Panc1 (cell line): ENCODE results near the gene CSF1R. TPM values are rescaled to one million over a fixed set of nuclear protein-coding genes. Genes with fewer than 3 reads are reported as not detected.

Experiments
- ATAC-seq: fragments of 200-7000 bp; cut with Tn5 transposase; 2 replicates; pipeline ENCODE4 v1.9.1; 2020; ENCODE audit warnings: mild to moderate bottlenecking, moderate library complexity
- BruUV-seq: library from RNA; stranded (reverse); fragments of 400-500 nt; replicated peaks from 2 replicates; lab custom pipeline; 2021; lab: Mats Ljungman, UMichigan
- CTCF ChIA-PET: fragments of 300-600 bp; sonication (Branson Sonifier 250); formaldehyde crosslinking; loops from one replicate; lab custom pipeline; 2022; ENCODE audit warnings: antibody characterized with exemption; lab: Charles Lee
- POLR2A ChIA-PET: fragments of 300-600 bp; sonication (Branson Sonifier 250); formaldehyde crosslinking; loops from one replicate; lab custom pipeline; 2022; ENCODE audit warnings: antibody characterized with exemption; lab: Charles Lee
- DNase-seq: peaks from one replicate; pipeline ENCODE4 v3.0.0-alpha.2; 2010; ENCODE audit warnings: low read depth, low spot score
- H3K27ac ChIP-seq: 2 replicates; pipeline ENCODE4 v1.5.1; 2011; ENCODE audit warnings: mild to moderate bottlenecking, low read length, inconsistent platforms
- H3K27me3 ChIP-seq: fragments of 200-500 bp; sonication (Bioruptor generic); 2 replicates; pipeline ENCODE4 v1.6.0; 2014; ENCODE audit warnings: low read length, inconsistent platforms; ENCODE audit not compliant: control insufficient read depth, insufficient read depth
- H3K36me3 ChIP-seq: fragments of 200-500 bp; sonication (Bioruptor generic); 2 replicates; pipeline ENCODE4 v1.5.1; 2014; ENCODE audit warnings: inconsistent platforms, mild to moderate bottlenecking, low read length, moderate library complexity; ENCODE audit not compliant: control insufficient read depth, insufficient read depth
- H3K4me1 ChIP-seq: 2 replicates; pipeline ENCODE4 v1.5.1; 2011; ENCODE audit warnings: inconsistent platforms, mild to moderate bottlenecking, low read length, moderate library complexity; ENCODE audit not compliant: control insufficient read depth, insufficient read depth
- H3K4me3 ChIP-seq, 2 experiments: 2 replicates each; pipeline ENCODE4 v1.5.1; 2011 to 2012; ENCODE audit warnings: low read depth in 2 of 2, low read length in 2 of 2, mild to moderate bottlenecking in 2 of 2, inconsistent platforms in 1 of 2, moderate library complexity in 1 of 2
- H3K9me3 ChIP-seq: fragments of 200-500 bp; sonication (Bioruptor generic); 2 replicates; pipeline ENCODE4 v1.5.1; 2014; ENCODE audit warnings: low read depth, mild to moderate bottlenecking, inconsistent platforms, low read length, moderate library complexity; ENCODE audit not compliant: control insufficient read depth, insufficient read depth
- CTCF ChIP-seq: fragments of 450-650 bp; IDR thresholded peaks from 2 replicates; pipeline ENCODE4 v1.5.1; 2017; ENCODE audit warnings: mild to moderate bottlenecking
- POLR2AphosphoS5 ChIP-seq: IDR thresholded peaks from 2 replicates; pipeline ENCODE4 v1.6.1; 2012; ENCODE audit warnings: mild to moderate bottlenecking, low read depth, low read length, moderate library complexity
- SIN3A ChIP-seq: IDR thresholded peaks from 2 replicates; pipeline ENCODE4 v1.6.1; 2012; ENCODE audit warnings: low read depth, mild to moderate bottlenecking, low read length, moderate library complexity, borderline replicate concordance; ENCODE audit not compliant: insufficient read depth
- TCF7L2 ChIP-seq: IDR thresholded peaks from 2 replicates; pipeline ENCODE4 v1.6.1; 2011; ENCODE audit warnings: mild to moderate bottlenecking, low read depth, low read length, inconsistent platforms
- in situ Hi-C: cut with HindIII; loops from 2 replicates; pipeline ENCODE4 v1.10.0; 2016; ENCODE audit warnings: low sequenced_read_pairs, low pct_unique_long_range_greater_than_20kb
- intact Hi-C: fragments of 100-400 bp; cut with micrococcal nuclease; formaldehyde crosslinking; loops from one replicate; pipeline ENCODE4 v1.10.0; 2022; ENCODE audit not compliant: unreplicated experiment
- total RNA-seq: library from RNA; stranded (reverse); gene quantifications from one replicate; pipeline ENCODE4 v1.2.1, GENCODE V29; 2021; ENCODE audit not compliant: unreplicated experiment
- TF ChIP-seq, protein P1 (sequence below), 2 experiments: IDR thresholded peaks; 2 replicates each; pipeline ENCODE4 v1.6.1; 2011 to 2012; ENCODE audit warnings: low read depth in 2 of 2, control low read depth in 1 of 2, low read length in 1 of 2, mild to moderate bottlenecking in 1 of 2, moderate library complexity in 1 of 2; ENCODE audit not compliant: insufficient read depth in 1 of 2

The CSF1R gene
- total RNA-seq, 1 experiment from 2014 or later = 0.05 TPM

DNA sequence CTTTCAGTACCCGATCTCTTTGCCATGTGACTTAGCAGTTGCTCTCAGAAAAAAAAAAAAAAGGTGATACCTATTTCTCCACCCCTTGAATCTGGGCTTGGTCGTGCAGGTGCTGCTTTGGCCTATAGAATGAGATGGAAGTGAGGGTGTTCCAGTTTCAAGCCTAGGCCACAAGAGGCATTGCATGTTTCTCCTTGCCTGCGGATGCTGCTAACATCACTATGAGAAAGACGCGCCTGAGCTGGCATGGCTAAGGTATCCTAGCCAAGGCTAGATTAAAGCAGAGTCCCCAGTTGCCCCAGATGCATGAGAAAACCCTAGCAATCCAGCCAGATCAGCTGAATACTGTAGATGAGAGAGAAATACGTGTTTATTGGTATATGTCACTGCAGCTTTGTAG is 14.7 kb upstream of the CSF1R start:
- in situ Hi-C loops = no loop called here
- no peak overlapping the region for H3K27ac ChIP-seq
- ChIA-PET POLR2A (interaction anchor here (0.7 kb wide), 1 partner anchor 207 kb away, joined by 6 read pairs; no protein-coding TSS in a partner anchor), CTCF (interaction anchor here (0.7 kb wide), 1 partner anchor 50 kb away, joined by 3 read pairs; no protein-coding TSS in a partner anchor)
- no peaks in the 10 kb centered on the region for H3K36me3 ChIP-seq
- H3K4me3 ChIP-seq = no peak overlapping the region
- DNase-seq (no peak), ATAC-seq (peak; percentile 54; the same call in 1 of the 2 replicates)
- intact Hi-C loops = no loop called here
- no peaks in the 10 kb centered on the region for H3K9me3 ChIP-seq
- BruUV-seq = no TSS peak
- TF ChIP-seq POLR2AphosphoS5 = no peak
- no peak for TF ChIP-seq CTCF
- TF ChIP-seq SIN3A = no peak
- TF ChIP-seq TCF7L2 = no peak
- TF ChIP-seq, protein P1, sequence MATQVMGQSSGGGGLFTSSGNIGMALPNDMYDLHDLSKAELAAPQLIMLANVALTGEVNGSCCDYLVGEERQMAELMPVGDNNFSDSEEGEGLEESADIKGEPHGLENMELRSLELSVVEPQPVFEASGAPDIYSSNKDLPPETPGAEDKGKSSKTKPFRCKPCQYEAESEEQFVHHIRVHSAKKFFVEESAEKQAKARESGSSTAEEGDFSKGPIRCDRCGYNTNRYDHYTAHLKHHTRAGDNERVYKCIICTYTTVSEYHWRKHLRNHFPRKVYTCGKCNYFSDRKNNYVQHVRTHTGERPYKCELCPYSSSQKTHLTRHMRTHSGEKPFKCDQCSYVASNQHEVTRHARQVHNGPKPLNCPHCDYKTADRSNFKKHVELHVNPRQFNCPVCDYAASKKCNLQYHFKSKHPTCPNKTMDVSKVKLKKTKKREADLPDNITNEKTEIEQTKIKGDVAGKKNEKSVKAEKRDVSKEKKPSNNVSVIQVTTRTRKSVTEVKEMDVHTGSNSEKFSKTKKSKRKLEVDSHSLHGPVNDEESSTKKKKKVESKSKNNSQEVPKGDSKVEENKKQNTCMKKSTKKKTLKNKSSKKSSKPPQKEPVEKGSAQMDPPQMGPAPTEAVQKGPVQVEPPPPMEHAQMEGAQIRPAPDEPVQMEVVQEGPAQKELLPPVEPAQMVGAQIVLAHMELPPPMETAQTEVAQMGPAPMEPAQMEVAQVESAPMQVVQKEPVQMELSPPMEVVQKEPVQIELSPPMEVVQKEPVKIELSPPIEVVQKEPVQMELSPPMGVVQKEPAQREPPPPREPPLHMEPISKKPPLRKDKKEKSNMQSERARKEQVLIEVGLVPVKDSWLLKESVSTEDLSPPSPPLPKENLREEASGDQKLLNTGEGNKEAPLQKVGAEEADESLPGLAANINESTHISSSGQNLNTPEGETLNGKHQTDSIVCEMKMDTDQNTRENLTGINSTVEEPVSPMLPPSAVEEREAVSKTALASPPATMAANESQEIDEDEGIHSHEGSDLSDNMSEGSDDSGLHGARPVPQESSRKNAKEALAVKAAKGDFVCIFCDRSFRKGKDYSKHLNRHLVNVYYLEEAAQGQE (IDR thresholded peaks at IDR 0.05; ENCODE audit: insufficient read depth in 1 of 2, low read depth in 2 of 2, low read length in 1 of 2) = no peak
- H3K4me1 ChIP-seq = no peaks in the 10 kb centered on the region
- 0 out of 2 replicates have a peak, but pooled peaks cover 7% of the 10 kb centered on the region for H3K27me3 ChIP-seq

DNA sequence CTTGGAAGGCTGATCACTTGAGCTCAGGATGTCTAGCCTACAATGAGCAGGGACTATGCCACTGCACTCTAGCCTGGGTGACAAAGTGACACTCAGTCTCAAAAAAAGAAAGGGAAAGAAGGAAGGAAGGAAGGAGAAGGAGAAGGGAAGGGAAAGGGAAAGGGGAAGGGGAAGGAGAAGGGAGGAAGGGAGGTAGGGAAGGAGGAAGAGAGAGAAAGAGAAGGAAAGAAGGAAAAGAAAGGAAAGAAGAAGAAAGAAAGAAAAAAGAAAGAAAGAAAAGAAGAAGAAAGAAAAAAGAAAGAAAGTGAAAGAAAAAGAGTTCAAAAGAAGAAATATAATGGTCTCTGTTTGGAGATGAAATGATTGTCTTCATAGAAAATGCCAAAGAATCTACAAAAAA is 10.8 kb upstream of the CSF1R start:
- no peaks in the 10 kb centered on the region for H3K4me1 ChIP-seq
- POLR2A ChIA-PET = no interaction called here
- no peak overlapping the region for H3K27ac ChIP-seq
- H3K4me3 ChIP-seq = no peak overlapping the region
- in situ Hi-C loops (no loop called here), intact Hi-C loops (no loop called here)
- TF ChIP-seq, protein P1 (IDR thresholded peaks at IDR 0.05; ENCODE audit: insufficient read depth in 1 of 2, low read depth in 2 of 2, low read length in 1 of 2) = no peak
- TF ChIP-seq TCF7L2 = no peak
- TF ChIP-seq SIN3A = no peak
- no peak for TF ChIP-seq CTCF
- no peak for TF ChIP-seq POLR2AphosphoS5
- no peaks in the 10 kb centered on the region for H3K9me3 ChIP-seq
- CTCF ChIA-PET = no interaction called here
- H3K27me3 ChIP-seq = peaks cover 14% of the 10 kb centered on the region; the same call in 1 of the 2 replicates
- BruUV-seq = no TSS peak
- no peak for DNase-seq
- no peak for ATAC-seq
- H3K36me3 ChIP-seq = no peaks in the 10 kb centered on the region
